CD1c-positive myeloid dendritic cell (primary cell): ENCODE data around the gene OR2A12.
"Not testable (repeated sequence)": the region's sequence is repeated elsewhere in the genome, so short reads cannot be mapped to it uniquely, and the experiment has no call there.

Experiments
- DNase-seq: peaks from one replicate; pipeline ENCODE4 v3.0.0-alpha.2; 2016; ENCODE audit errors: extremely low spot score

Gene OR2A12

GRCh38 chr7:144085978-144086377 is at the start of gene OR2A12:
TSS of gene OR2A12 (plus strand) at chr7:144086278. CDS start at chr7:144095108, 8,830 bp downstream.
- DNase-seq = no peak

GRCh38 chr7:144036302-144036885 is 49.7 kb upstream of the OR2A12 start:
- DNase-seq = no peak

- DNase-seq = no peak
Measured at GRCh38 chr7:144037414-144038035, 48.6 kb upstream of the OR2A12 start.

- DNase-seq = no peak
Measured at GRCh38 chr7:144038887-144039286, 47.2 kb upstream of the OR2A12 start.

GRCh38 chr7:144048648-144049047 is 37.4 kb upstream of the OR2A12 start, which contains the start of gene OR2A5:
TSS of gene OR2A5 (plus strand) at chr7:144048948. CDS start at chr7:144050402, 1,454 bp downstream.
- DNase-seq = no peak

GRCh38 chr7:144049491-144049890 is 36.6 kb upstream of the OR2A12 start:
- DNase-seq = no peak

- no peak for DNase-seq
Measured at GRCh38 chr7:144050093-144050492, 36.0 kb upstream of the OR2A12 start.

- not testable (repeated sequence) for DNase-seq
Measured at GRCh38 chr7:144050884-144051283, 35.2 kb upstream of the OR2A12 start.

- no peak for DNase-seq
Measured at GRCh38 chr7:144057954-144058353, 28.1 kb upstream of the OR2A12 start.

GRCh38 chr7:144063710-144064109 is 22.4 kb upstream of the OR2A12 start:
- DNase-seq = no peak

- no peak for DNase-seq
Measured at GRCh38 chr7:144069511-144069910, 16.6 kb upstream of the OR2A12 start, which contains the start of gene OR2A25. TSS of gene OR2A25 (plus strand) at chr7:144069811. CDS start at chr7:144074220, 4,409 bp downstream.

- no peak for DNase-seq
Measured at GRCh38 chr7:144069953-144070352, 16.1 kb upstream of the OR2A12 start.

GRCh38 chr7:144074374-144074773 is 11.7 kb upstream of the OR2A12 start:
- no peak for DNase-seq

GRCh38 chr7:144086730-144087129 is 652 bp downstream of the OR2A12 start:
- no peak for DNase-seq

GRCh38 chr7:144087230-144087629 is 1.2 kb downstream of the OR2A12 start:
- no peak for DNase-seq

GRCh38 chr7:144090667-144091066 is 4.6 kb downstream of the OR2A12 start:
- no peak for DNase-seq

GRCh38 chr7:144098776-144099175 is 12.7 kb downstream of the OR2A12 start:
- DNase-seq = no peak

- no peak for DNase-seq
Measured at GRCh38 chr7:144100607-144101006, 14.5 kb downstream of the OR2A12 start.

- DNase-seq = no peak
Measured at GRCh38 chr7:144102041-144102440, 16.0 kb downstream of the OR2A12 start.

GRCh38 chr7:144105211-144105610 is 19.1 kb downstream of the OR2A12 start:
- no peak for DNase-seq

- DNase-seq = no peak
Measured at GRCh38 chr7:144109283-144109682, 23.2 kb downstream of the OR2A12 start, which contains the start of gene OR2A2. TSS of gene OR2A2 (plus strand) at chr7:144109583. CDS start at chr7:144109583, 0 bp downstream.

- no peak for DNase-seq
Measured at GRCh38 chr7:144110272-144110671, 24.2 kb downstream of the OR2A12 start.

GRCh38 chr7:144113651-144114050 is 27.6 kb downstream of the OR2A12 start:
- DNase-seq = no peak
